CMK (cell line): Measurements from ENCODE around the gene ZNF184.
A peak's percentile ranks its signal among the peaks of the same experiment; 100 is the strongest.

Experiments
- DNase-seq: peaks from one replicate; pipeline ENCODE4 v3.0.0-alpha.2; 2010; ENCODE audit warnings: low read depth

ZNF184 gene

GRCh38 chr6:27472617-27473400, at the start of gene ZNF184:
Gene ZNF184, minus strand, starts transcription at chr6:27473105. Its CDS starts 811 bp downstream, at chr6:27472294.
- DNase-seq = peak; percentile 98

GRCh38 chr6:27518881-27519795, 46.2 kb upstream of the ZNF184 start:
- peak; percentile 76 for DNase-seq

- no peak for DNase-seq
Observed at GRCh38 chr6:27517928-27518787, 45.3 kb upstream of the ZNF184 start.

- DNase-seq = no peak
Observed at GRCh38 chr6:27517238-27517637, 44.3 kb upstream of the ZNF184 start.

GRCh38 chr6:27514906-27515495, 42.1 kb upstream of the ZNF184 start:
- no peak for DNase-seq

- no peak for DNase-seq
Observed at GRCh38 chr6:27512525-27512924, 39.6 kb upstream of the ZNF184 start.

GRCh38 chr6:27507041-27507956, 34.4 kb upstream of the ZNF184 start:
- no peak for DNase-seq

- no peak for DNase-seq
Observed at GRCh38 chr6:27505209-27506027, 32.5 kb upstream of the ZNF184 start.

- peak; percentile 59 for DNase-seq
Observed at GRCh38 chr6:27503436-27504030, 30.6 kb upstream of the ZNF184 start.

- no peak for DNase-seq
Observed at GRCh38 chr6:27502508-27503435, 29.9 kb upstream of the ZNF184 start.

GRCh38 chr6:27501187-27501586, 28.3 kb upstream of the ZNF184 start:
- no peak for DNase-seq

GRCh38 chr6:27500177-27500576, 27.3 kb upstream of the ZNF184 start:
- no peak for DNase-seq

- no peak for DNase-seq
Observed at GRCh38 chr6:27495386-27496135, 22.7 kb upstream of the ZNF184 start.

- no peak for DNase-seq
Observed at GRCh38 chr6:27494987-27495385, 22.1 kb upstream of the ZNF184 start.

- no peak for DNase-seq
Observed at GRCh38 chr6:27494103-27494502, 21.2 kb upstream of the ZNF184 start.

- no peak for DNase-seq
Observed at GRCh38 chr6:27492631-27493190, 19.8 kb upstream of the ZNF184 start.
